Muscle layer of duodenum (tissue), 2 donors: Measurements from ENCODE around the gene OBSCN.

Source experiments
- H3K27ac ChIP-seq: one replicate; pipeline ENCODE4 v1.7.0; 2013; ENCODE audit warnings: mild to moderate bottlenecking, low read length
- H3K27me3 ChIP-seq: one replicate; pipeline ENCODE4 v1.7.0; 2013; ENCODE audit warnings: low read depth, mild to moderate bottlenecking, control low read depth, low read length
- H3K36me3 ChIP-seq, 2 donors: one replicate each; pipeline ENCODE4 v1.7.0; 2013; ENCODE audit warnings: low read length in 2 of 2, control low read depth in 1 of 2, mild to moderate bottlenecking in 1 of 2; ENCODE audit not compliant: insufficient read depth in 2 of 2, control insufficient read depth in 1 of 2
- H3K4me1 ChIP-seq, 2 donors: one replicate each; pipeline ENCODE4 v1.7.0; 2013; ENCODE audit warnings: low read length in 2 of 2, mild to moderate bottlenecking in 2 of 2, control low read depth in 1 of 2, moderate library complexity in 1 of 2; ENCODE audit not compliant: insufficient read depth in 2 of 2, control insufficient read depth in 1 of 2
- H3K4me3 ChIP-seq, 2 donors: one replicate each; pipeline ENCODE4 v1.7.0; 2013; ENCODE audit warnings: low read length in 2 of 2, low read depth in 1 of 2, mild to moderate bottlenecking in 1 of 2
- H3K9me3 ChIP-seq, 2 donors: one replicate each; pipeline ENCODE4 v1.7.0; 2013; ENCODE audit warnings: low read length in 2 of 2, control low read depth in 1 of 2, mild to moderate bottlenecking in 1 of 2; ENCODE audit not compliant: control insufficient read depth in 1 of 2
- donor health status: healthy.

OBSCN gene

DNA sequence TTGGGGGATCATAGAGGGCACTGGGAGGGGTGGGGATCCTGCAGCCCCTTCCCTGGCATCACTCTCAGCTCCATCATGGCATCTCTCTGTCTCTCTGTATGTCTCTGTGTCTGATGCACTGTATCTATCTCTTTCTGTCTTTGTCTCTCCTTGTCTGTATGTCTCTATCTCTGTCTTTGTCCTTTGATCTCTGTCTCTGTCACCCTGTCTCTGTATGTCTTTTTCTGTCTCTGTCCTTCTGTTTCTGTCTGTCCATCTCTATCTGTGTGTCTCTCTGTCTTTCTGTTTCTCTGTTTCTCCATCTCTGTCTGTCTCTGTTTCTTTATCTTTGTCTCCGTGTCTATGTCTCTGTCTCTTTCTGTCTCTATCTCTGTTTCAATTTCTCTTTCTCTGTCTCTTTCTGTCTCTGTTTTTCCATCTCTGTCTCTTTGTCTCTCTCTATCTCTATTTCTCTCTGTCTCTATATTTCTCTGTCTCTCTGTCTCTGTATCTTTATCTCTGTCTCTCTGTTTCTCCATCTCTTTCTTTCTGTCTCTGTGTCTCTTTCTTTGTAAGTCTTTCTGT, 142.4 kb downstream of the OBSCN start:
- H3K27ac ChIP-seq: no peak overlapping the region
- H3K4me3 ChIP-seq: no peak overlapping the region
- H3K27me3 ChIP-seq: no peaks in the 10 kb centered on the region
- no peaks in the 10 kb centered on the region for H3K9me3 ChIP-seq
- no peaks in the 10 kb centered on the region for H3K4me1 ChIP-seq
- no peaks in the 10 kb centered on the region for H3K36me3 ChIP-seq

DNA sequence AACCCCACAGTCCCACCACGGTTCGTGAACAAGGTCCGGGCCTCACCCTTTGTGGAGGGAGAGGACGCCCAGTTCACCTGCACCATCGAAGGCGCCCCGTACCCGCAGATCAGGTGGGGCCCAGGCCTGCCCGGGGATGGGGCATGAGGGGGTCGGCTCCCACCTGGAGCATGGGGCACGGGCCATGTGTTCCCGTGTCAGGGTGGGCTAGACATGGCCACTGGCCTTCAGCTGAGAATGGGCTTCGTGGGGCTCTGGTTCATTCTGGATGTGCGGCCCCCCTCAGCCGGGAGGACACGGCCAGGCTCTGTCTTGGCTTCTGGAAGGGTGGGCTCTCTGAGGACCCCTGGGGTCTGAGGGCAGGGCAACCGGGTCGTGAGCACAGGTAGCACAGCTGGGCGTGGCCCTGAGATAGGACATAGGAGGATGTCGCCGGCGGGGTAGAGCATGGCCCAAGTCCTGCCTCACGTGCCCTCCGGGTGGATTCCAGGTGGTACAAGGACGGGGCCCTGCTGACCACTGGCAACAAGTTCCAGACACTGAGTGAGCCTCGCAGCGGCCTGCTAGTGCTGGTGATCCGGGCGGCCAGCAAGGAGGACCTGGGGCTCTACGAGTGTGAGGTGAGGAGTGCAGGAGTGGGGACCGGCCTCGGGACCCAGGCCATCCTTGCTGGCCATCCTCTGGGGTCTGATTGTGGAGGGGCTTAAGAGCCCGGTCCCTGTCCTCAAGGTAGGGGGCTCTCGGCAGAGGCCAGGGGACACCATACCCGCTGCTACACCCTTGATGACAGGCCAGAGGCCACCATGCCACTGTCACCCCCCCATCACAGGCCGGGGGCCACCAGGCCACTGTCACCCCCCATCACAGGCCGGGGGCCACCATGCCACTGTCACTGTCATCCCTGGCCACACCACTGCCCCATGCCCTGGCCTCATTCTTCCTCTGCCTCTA, 143.3 kb downstream of the OBSCN start:
- no peak overlapping the region for H3K27ac ChIP-seq
- H3K4me1 ChIP-seq: no peaks in the 10 kb centered on the region
- H3K36me3 ChIP-seq: no peaks in the 10 kb centered on the region
- H3K9me3 ChIP-seq: no peaks in the 10 kb centered on the region
- no peak overlapping the region for H3K4me3 ChIP-seq
- no peaks in the 10 kb centered on the region for H3K27me3 ChIP-seq

DNA sequence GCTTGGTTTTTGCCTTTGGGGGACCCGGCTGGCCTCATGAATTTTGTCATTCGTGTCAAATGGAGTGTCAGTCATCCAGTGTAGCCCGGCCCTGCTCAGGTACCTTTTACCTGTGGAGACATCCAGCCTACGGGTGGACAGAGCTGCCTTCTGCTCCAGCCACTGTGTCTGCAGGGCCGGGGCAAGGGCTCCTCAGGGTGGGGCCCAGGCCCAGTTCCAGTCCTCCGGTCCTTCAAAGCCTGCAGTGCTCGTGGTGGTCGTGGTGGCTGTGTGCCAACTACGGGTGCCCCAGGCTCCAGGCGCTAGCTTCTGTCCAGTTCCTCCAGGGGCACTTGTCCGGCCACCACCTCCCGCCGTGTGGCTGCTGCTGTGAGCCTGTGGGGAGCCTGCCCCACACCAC, 144.0 kb downstream of the OBSCN start:
- no peaks in the 10 kb centered on the region for H3K9me3 ChIP-seq
- no peak overlapping the region for H3K27ac ChIP-seq
- no peaks in the 10 kb centered on the region for H3K27me3 ChIP-seq
- no peaks in the 10 kb centered on the region for H3K4me1 ChIP-seq
- no peak overlapping the region for H3K4me3 ChIP-seq
- H3K36me3 ChIP-seq: no peaks in the 10 kb centered on the region

DNA sequence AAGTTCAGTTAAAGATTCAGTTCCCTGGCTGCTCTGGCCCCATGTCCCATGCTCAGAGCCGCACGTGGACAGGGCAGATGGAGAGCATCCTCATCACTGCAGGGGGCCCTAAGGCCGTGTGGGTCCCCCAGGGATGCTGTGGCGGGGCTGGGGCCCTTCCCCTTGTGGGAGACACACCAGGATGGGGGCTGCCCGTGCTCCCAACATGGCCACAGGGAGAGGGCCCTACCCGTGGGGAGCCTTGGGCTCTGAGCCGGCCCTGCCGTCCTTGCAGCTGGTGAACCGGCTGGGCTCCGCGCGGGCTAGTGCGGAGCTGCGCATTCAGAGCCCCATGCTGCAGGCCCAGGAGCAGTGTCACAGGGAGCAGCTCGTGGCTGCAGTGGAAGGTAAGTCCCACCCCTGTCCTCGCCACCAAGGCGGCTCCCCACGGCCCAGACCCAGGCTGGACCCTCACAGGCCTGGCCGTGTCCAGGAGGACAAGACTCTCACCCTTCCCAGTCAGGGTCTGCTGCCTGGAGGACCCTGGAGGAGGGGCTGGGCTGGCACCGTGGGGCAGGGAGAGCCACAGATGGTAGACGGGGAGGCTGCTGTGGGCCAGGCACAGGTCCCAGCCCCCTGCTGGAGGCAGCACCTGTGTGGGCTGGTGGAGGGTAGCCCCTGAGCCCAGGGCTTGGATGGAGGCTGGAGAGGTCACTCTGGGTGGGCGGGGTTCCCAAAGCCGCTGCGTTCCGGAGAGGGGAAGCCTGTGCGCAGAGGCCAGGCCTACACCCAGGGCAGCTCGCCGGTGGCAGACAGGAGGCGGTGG, 145.0 kb downstream of the OBSCN start:
- no peak overlapping the region for H3K27ac ChIP-seq
- H3K36me3 ChIP-seq: no peaks in the 10 kb centered on the region
- no peaks in the 10 kb centered on the region for H3K9me3 ChIP-seq
- no peaks in the 10 kb centered on the region for H3K27me3 ChIP-seq
- no peak overlapping the region for H3K4me3 ChIP-seq
- no peaks in the 10 kb centered on the region for H3K4me1 ChIP-seq

DNA sequence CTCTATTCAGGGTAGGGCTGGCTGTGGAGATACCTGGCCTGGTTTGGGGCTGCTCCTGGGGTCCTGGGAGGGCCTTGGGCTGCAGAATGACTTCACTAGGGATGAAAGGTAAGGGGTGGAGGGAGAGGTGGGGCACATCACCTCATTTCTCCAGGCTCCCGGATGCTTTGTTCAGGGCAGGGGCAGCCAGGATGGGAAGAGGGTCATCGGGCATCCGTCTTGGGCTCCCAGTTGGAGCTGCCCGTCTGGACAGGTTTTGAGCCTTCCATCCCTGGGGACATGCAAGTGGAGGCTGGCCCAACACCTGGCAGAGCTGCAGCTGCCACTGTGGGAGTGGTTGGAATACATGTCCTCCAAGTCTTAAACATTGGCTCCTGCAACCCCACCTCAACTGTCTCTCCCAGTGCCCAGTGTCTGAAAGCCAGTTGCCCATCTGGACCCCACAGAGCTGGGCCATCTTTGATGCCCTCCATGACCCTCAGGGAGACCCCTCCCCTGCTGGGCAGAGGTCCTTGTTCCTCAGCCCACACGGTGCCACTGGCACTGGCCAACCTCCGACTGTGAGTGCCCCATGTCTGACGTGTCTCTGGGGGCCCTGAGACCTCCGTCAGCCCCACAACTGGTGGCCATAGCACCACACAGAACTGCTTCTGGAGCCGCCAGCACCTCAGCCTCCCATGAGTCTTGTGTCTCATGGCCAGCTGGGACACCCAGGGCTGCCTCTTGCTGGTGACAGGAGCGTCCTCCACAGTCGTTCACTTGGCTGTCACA, 145.9 kb downstream of the OBSCN start:
- Histone ChIP-seq H3K27ac (no peak overlapping the region), H3K4me3 (no peak overlapping the region), H3K9me3 (no peaks in the 10 kb centered on the region), H3K36me3 (no peaks in the 10 kb centered on the region), H3K4me1 (no peaks in the 10 kb centered on the region), H3K27me3 (no peaks in the 10 kb centered on the region)

DNA sequence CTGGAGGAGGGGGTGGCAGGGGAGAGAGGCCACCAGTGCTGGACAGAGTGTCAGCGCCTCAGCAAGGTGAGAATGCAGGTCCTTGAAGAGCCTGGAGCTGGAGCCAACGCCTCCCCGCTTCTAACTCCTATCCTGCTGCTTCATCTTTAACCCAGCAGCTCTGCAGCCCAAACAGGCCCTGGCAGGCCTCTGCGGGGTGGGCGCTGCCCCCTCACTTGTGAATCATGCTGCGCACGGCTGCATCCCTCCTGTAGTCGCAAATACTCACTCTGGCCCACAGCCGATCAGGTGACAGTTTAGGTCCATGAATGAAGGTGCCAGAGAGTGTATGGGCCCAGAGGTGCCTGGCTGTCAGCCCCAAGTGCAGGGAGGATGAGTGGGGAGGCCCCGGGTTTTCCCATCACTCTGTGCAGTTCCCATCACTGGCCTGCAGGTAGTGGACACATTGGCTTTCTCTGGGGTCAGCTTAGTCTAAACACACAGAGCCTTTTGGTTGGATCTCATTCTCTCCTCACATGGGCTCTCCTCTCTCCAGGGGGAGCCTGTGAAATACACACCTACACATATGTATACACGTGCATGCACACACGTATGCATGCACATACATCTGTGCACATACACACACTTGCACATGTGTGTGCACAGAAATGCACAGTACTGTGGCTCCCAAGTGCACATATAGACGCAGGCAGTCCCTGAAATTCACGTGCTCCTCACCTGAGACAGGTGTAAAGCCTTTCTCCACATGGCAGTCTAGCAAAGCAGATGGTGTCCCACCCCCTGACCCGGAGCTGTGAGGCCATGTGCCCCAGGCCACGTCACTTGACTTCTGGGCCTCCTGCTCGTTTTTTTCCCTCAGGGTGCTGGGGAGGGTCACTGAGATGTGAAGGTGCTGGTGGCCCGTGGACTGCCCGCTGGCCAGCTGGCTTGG, 146.8 kb downstream of the OBSCN start:
- Histone ChIP-seq H3K27ac (no peak overlapping the region), H3K9me3 (no peaks in the 10 kb centered on the region), H3K27me3 (no peaks in the 10 kb centered on the region), H3K36me3 (no peaks in the 10 kb centered on the region), H3K4me3 (no peak overlapping the region), H3K4me1 (no peaks in the 10 kb centered on the region)

DNA sequence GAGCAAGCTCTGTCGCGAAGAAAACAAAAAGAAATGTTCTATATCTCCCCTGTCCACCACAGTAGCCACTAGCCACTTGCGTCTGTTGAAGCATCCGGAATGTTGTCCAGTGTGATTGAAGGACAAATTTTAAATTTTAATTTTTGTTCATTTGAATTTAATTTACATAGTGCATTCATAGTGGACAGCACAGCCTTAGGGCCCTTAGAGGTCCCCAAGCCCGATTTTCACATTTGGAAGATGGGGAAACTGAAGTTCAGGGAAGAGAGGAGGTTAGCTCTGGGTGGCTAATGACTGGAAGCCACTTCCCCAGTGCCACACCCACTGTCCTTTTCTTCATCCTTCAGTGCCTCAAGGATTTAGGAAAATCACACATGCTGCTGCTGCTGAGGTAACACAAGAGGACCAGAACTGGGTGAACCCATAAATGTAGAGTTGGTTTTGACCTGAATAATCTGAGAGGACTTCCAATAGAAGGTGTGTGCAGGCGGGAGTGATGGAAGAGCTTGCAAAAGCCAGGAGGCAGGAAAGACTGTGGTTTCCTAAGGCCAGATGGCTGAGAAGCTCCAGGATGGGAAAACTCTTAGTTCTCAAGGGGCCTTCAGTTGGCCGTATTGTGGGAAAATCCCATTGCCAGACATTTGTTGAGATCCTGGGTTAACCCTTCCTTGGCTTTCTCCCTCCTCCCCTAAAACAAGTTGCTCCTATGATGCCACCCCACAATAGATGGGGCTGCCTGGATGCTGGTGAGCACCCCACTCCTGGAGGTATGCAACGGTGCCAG, 149.2 kb downstream of the OBSCN start:
- H3K9me3 ChIP-seq: no peaks in the 10 kb centered on the region
- no peaks in the 10 kb centered on the region for H3K36me3 ChIP-seq

DNA sequence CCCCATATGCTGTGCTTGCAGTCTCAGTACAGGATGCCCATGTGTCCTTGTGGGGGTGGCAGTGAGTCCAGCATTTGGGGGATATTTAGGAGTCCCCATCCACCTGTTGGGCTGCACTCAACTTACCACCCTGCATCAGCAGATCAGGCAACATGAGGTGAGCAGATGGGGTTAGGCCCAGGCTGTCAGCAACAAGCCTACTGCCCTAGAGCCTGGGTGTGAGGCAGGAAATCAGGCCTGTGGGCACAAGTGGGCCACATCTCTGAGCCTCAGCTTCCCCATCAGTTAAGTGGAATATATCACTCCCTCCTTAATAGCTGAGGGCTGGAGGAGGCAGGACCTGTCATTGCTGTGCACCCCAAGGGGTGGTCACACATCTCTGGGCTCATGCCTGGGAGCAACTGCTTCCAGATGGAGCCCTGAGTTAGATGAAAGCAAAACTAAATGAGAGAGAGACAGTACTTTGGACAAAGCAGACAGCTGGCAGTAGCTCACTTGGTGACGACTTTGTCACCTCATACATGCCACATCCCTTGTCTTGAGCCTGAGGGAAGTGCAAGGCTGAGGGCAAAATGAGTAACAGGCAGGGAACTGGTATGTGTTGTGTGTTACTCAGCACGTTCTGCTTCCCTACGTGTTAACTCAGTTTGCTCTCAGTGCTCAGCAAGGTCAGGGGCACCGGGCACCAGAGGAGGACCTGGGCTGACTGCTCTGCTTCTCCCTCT, 150.4 kb downstream of the OBSCN start:
- Histone ChIP-seq H3K4me1 (no peaks in the 10 kb centered on the region), H3K27me3 (no peaks in the 10 kb centered on the region), H3K36me3 (no peaks in the 10 kb centered on the region), H3K9me3 (no peaks in the 10 kb centered on the region), H3K4me3 (no peak overlapping the region), H3K27ac (no peak overlapping the region)

More for the DNA sequence above, 149.2 kb downstream of the OBSCN start:
- Histone ChIP-seq H3K4me1 (no peaks in the 10 kb centered on the region), H3K27ac (no peak overlapping the region), H3K27me3 (no peaks in the 10 kb centered on the region), H3K4me3 (no peak overlapping the region)

DNA sequence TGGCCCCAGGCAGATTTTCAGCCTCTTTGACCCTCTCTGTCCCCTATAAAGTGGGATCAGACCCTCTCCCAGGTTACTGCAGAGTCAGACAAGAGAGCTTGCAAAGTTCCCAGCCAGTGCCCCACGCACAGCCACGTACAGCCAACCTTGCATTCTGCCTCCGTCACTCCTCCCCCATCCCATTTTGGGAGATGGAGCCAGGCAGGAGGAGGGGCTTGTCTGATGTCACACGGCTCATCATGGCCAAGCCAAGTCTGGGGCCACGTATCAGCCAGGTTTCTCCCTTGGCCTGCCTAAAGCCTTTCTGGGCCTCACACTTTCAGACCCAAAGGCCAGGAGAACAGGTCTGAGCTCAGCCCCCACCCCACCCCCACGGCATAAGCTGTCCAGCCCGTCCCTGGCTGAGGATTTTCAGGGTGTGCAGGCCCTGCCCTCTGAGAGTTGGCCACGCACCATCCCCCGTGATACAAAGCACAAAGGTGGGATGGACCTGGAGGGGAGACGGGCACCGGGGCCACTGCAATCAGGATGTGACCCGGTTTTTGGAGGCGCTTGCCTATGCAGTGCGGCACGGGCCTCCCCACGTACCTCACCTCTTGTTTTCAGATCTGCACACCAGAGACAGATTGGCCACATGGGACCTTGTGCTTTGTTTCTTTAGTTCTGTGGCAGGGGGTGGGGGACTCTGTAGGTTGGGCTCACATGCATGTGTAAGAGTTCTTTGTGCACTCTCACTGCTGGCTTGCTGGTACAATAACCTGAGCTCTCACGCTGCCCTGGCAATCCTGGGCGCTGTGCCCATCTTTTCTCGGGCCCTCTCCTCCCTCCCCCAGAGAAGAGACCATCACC, 151.1 kb downstream of the OBSCN start:
- Histone ChIP-seq H3K9me3 (no peaks in the 10 kb centered on the region), H3K4me1 (no peaks in the 10 kb centered on the region), H3K27me3 (no peaks in the 10 kb centered on the region), H3K36me3 (no peaks in the 10 kb centered on the region), H3K27ac (no peak overlapping the region), H3K4me3 (no peak overlapping the region)
